ENCODE measurements around the gene OR6N2.

DNA sequence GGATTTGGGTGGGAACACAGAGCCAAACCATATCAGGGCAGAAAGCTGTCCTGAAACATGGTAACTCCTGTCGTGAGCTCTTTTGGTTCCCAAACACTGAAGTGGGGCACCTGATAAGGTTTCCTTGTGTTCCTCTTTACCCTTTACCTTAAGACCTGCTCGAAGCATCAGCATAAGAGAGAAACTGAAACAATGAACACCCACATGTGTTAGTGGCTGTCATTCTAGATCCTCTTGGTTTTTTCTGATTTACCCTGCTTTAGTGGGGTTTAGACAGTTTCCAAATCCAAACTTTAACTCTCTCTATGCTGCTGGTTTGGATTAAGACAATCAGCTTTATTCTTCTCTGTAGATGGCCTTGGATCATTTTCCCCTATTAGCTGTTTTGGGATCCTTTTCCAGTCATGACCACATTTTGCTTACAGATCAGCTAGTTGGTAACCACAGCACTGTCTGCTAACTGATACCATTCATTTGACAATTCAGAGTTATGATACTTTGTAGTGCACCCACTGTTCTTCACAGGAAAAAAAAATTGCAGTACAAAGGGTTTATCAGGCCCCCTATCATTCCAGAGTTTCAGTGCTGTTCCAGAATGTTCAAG lies 49.2 kb upstream of the OR6N2 start:
- no peak for TF ChIP-seq POLR2AphosphoS5 (IDR thresholded peaks at IDR 0.05; ENCODE audit: low read depth)
- TF ChIP-seq, protein P1, sequence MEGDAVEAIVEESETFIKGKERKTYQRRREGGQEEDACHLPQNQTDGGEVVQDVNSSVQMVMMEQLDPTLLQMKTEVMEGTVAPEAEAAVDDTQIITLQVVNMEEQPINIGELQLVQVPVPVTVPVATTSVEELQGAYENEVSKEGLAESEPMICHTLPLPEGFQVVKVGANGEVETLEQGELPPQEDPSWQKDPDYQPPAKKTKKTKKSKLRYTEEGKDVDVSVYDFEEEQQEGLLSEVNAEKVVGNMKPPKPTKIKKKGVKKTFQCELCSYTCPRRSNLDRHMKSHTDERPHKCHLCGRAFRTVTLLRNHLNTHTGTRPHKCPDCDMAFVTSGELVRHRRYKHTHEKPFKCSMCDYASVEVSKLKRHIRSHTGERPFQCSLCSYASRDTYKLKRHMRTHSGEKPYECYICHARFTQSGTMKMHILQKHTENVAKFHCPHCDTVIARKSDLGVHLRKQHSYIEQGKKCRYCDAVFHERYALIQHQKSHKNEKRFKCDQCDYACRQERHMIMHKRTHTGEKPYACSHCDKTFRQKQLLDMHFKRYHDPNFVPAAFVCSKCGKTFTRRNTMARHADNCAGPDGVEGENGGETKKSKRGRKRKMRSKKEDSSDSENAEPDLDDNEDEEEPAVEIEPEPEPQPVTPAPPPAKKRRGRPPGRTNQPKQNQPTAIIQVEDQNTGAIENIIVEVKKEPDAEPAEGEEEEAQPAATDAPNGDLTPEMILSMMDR (conservative IDR thresholded peaks at IDR 0.05; ENCODE audit: low read depth in 2 of 2), result no peak
- TF ChIP-seq JUNB (IDR thresholded peaks at IDR 0.05; ENCODE audit: unreplicated experiment), result no peak
- no peak for TF ChIP-seq EZH2phosphoT487 (IDR thresholded peaks at IDR 0.05; ENCODE audit: unreplicated experiment)
- TF ChIP-seq ZNF331 (CRISPR knock-in tag; IDR thresholded peaks at IDR 0.05; ENCODE audit: low read depth), result no peak
